Forelimb muscle (tissue), 1 donor: Measurements from ENCODE around the gene CRMP1. TPM values are rescaled to one million over a fixed set of nuclear protein-coding genes. Genes with fewer than 3 reads are reported as not detected.

Experiments
- polyA plus RNA-seq: library from polyadenylated mRNA; unstranded; fragments of 120-200 nt; gene quantifications from one replicate; pipeline ENCODE4 v1.2.1, GENCODE V29; 2013; ENCODE audit not compliant: insufficient read length

Gene CRMP1
- polyA plus RNA-seq, 1 donor, result 19.4 TPM

Other genes starting within 250 kb of the CRMP1 start
- gene EVC2, start 184.5 kb downstream of the CRMP1 start, polyA plus RNA-seq, result 4.3 TPM
- gene EVC, start 181.9 kb downstream of the CRMP1 start, polyA plus RNA-seq, result 14.8 TPM
- gene C4orf50, start 125.3 kb upstream of the CRMP1 start, polyA plus RNA-seq, result 0.01 TPM